ENCODE measurements around the gene GNRHR.
"Not testable (repeated sequence)": the region's sequence is repeated elsewhere in the genome, so short reads cannot be mapped to it uniquely, and the experiment has no call there.

GNRHR gene

GRCh38 chr4:67770422-67770821 is 16.2 kb upstream of the GNRHR start:
- no peak overlapping the region for H3K4me3 ChIP-seq (ENCODE audit: low read length)
- DNase-seq (ENCODE audit: low read depth), result no peak
- TF ChIP-seq, protein P1, sequence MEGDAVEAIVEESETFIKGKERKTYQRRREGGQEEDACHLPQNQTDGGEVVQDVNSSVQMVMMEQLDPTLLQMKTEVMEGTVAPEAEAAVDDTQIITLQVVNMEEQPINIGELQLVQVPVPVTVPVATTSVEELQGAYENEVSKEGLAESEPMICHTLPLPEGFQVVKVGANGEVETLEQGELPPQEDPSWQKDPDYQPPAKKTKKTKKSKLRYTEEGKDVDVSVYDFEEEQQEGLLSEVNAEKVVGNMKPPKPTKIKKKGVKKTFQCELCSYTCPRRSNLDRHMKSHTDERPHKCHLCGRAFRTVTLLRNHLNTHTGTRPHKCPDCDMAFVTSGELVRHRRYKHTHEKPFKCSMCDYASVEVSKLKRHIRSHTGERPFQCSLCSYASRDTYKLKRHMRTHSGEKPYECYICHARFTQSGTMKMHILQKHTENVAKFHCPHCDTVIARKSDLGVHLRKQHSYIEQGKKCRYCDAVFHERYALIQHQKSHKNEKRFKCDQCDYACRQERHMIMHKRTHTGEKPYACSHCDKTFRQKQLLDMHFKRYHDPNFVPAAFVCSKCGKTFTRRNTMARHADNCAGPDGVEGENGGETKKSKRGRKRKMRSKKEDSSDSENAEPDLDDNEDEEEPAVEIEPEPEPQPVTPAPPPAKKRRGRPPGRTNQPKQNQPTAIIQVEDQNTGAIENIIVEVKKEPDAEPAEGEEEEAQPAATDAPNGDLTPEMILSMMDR (conservative IDR thresholded peaks at IDR 0.05; ENCODE audit: low read length), result no peak

DNA sequence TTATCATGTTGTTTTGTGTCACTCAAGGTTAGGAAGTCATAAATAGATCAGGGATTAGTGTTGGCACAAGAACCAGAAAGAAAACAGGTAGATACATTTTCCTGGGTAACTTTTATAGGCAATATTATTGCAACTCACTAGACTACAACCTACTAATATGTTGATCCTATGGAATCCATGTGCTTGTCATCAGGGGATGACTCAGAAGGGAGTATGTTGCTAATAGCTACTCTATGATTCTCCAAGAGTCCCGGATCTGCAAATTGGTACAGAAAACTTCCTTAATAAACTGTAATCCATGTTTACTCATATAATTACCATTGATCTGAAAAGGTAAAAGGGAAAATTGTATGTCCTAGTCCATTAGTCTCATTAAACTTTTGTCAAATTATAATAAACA is 11.7 kb upstream of the GNRHR start:
- no peak for DNase-seq (ENCODE audit: low read depth)
- TF ChIP-seq, protein P1 (conservative IDR thresholded peaks at IDR 0.05; ENCODE audit: low read length), result no peak
- H3K4me3 ChIP-seq (ENCODE audit: low read length), result no peak overlapping the region

DNA sequence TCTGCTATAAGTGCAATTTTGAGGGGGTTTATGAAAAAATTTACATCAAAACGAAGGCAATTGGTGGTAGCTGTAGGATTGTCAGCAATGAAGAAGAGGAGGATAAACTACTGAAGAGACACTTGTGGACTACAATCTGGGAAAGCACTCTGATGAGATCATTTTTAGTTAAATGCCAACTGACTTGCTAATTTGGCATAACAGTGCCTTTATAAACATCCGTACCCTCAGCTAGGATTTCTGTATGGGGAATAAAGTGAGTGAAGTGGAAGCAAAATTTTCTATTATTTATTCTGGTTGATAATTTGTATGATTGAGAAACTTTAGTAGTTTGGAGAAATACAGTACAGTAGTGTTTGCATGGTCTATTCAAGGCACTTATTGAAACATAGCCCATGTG is 11.2 kb upstream of the GNRHR start:
- no peak overlapping the region for H3K4me3 ChIP-seq (ENCODE audit: low read length)
- TF ChIP-seq, protein P1 (conservative IDR thresholded peaks at IDR 0.05; ENCODE audit: low read length), result no peak
- DNase-seq (ENCODE audit: low read depth), result peak; percentile 8

- TF ChIP-seq, protein P1 (conservative IDR thresholded peaks at IDR 0.05; ENCODE audit: low read length), result no peak
- no peak overlapping the region for H3K4me3 ChIP-seq (ENCODE audit: low read length)
- DNase-seq (ENCODE audit: low read depth), result no peak
Measured at GRCh38 chr4:67764183-67764582, 10.0 kb upstream of the GNRHR start.

DNA sequence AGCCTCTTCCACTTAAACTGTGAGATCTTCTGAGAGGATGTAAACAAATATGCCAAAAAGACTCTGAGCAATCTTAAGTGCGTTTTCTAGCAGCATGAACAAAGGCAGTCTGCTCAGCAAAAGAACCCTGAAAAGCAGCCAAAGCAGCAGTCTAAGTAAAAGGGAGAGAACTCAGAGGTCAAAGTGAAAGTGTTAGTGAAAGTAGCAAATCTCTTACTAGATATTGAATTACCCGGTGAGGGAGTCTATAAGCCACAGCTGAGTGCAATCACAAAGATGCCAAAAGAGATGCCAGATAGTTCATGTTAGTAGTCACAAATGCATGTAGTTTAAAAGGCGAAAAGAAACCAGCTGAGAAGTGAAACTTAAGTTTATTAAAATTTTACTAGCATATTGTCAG is 7.9 kb upstream of the GNRHR start:
- peak overlapping the region; percentile 10; the same call in 1 of the 2 replicates for H3K4me3 ChIP-seq (ENCODE audit: low read length)
- TF ChIP-seq, protein P1 (conservative IDR thresholded peaks at IDR 0.05; ENCODE audit: low read length), result no peak
- DNase-seq (ENCODE audit: low read depth), result peak; percentile 39

GRCh38 chr4:67756991-67757390 is 2.8 kb upstream of the GNRHR start:
- DNase-seq (ENCODE audit: low read depth); H3K4me3 ChIP-seq (ENCODE audit: low read length): not testable (repeated sequence)

GRCh38 chr4:67755974-67756373 is 1.8 kb upstream of the GNRHR start:
- H3K4me3 ChIP-seq (ENCODE audit: low read length), result no peak overlapping the region
- no peak for DNase-seq (ENCODE audit: low read depth)
- TF ChIP-seq, protein P1 (conservative IDR thresholded peaks at IDR 0.05; ENCODE audit: low read length), result no peak

- peak; percentile 29 for DNase-seq (ENCODE audit: low read depth)
Measured at GRCh38 chr4:67751260-67751659, 2.9 kb downstream of the GNRHR start.

More at GRCh38 chr4:67751260-67751659, 2.9 kb downstream of the GNRHR start:
- H3K4me3 ChIP-seq (ENCODE audit: low read length), result no peak overlapping the region
- TF ChIP-seq, protein P1 (conservative IDR thresholded peaks at IDR 0.05; ENCODE audit: low read length), result no peak

Data from AG10803 (cell line).